Subcutaneous abdominal adipose tissue (tissue), 5 donors: ENCODE results near the gene FMN2.

Experiments
- H3K27ac ChIP-seq: one replicate; pipeline ENCODE4 v1.7.0; 2013; ENCODE audit warnings: low read depth, mild to moderate bottlenecking, inconsistent platforms, low read length, moderate library complexity
- H3K27me3 ChIP-seq, 5 donors: one replicate each; pipeline ENCODE4 v1.7.0; 2013; ENCODE audit warnings: low read length in 5 of 5, inconsistent platforms in 1 of 5; ENCODE audit not compliant: control insufficient read depth in 5 of 5, insufficient read depth in 4 of 5
- H3K36me3 ChIP-seq, 5 donors: one replicate each; pipeline ENCODE4 v1.7.0; 2013; ENCODE audit warnings: low read length in 5 of 5; ENCODE audit not compliant: control insufficient read depth in 5 of 5, insufficient read depth in 5 of 5
- H3K4me1 ChIP-seq, 5 donors: one replicate each; pipeline ENCODE4 v1.7.0; 2013; ENCODE audit warnings: low read length in 5 of 5, mild to moderate bottlenecking in 3 of 5, moderate library complexity in 1 of 5; ENCODE audit not compliant: control insufficient read depth in 5 of 5, insufficient read depth in 5 of 5
- H3K4me3 ChIP-seq, 5 donors: one replicate each; pipeline ENCODE4 v1.7.0; 2013; ENCODE audit warnings: low read length in 5 of 5, low read depth in 1 of 5
- H3K9ac ChIP-seq, 5 donors: one replicate each; pipeline ENCODE4 v1.7.0; 2013; ENCODE audit warnings: low read length in 5 of 5, mild to moderate bottlenecking in 4 of 5, moderate library complexity in 3 of 5
- H3K9me3 ChIP-seq, 5 donors: one replicate each; pipeline ENCODE4 v1.7.0; 2013; ENCODE audit warnings: low read length in 5 of 5; ENCODE audit not compliant: control insufficient read depth in 5 of 5
- donor health status: healthy.
- donor health status: healthy.
- donor health status: healthy.
- donor health status: healthy.
- donor health status: healthy.

The FMN2 gene

GRCh38 chr1:240394353-240394752 is 302.7 kb downstream of the FMN2 start:
- no peak overlapping the region for H3K9ac ChIP-seq
- no peak overlapping the region for H3K4me3 ChIP-seq

DNA sequence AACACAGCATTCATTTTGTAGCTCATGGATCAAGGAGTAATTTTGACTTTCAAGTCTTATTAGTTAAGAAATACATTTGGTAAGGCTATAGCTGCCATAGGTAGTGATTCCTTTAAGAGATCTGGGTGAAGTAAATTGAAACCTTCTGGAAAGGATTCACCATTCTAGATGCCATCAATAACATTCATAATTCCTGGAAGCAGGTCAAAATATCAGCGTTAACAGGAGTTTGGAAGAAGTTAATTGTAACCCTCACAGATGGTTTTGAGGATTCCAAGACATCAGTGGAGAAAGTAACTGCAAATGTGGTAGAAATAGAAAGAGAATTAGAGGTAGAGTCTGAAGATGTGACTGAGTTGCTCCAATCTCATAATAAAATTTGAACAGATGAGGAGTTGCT is 303.7 kb downstream of the FMN2 start:
- peaks cover 0 to 5% (median 2%) of the 10 kb centered on the region in 5 donors for H3K4me1 ChIP-seq
- H3K36me3 ChIP-seq, result no peaks in the 10 kb centered on the region
- H3K9me3 ChIP-seq, result no peaks in the 10 kb centered on the region
- H3K9ac ChIP-seq, result no peak overlapping the region
- no peak overlapping the region for H3K4me3 ChIP-seq
- no peak overlapping the region for H3K27ac ChIP-seq
- no peaks in the 10 kb centered on the region for H3K27me3 ChIP-seq

More at GRCh38 chr1:240394353-240394752, 302.7 kb downstream of the FMN2 start:
- H3K27me3 ChIP-seq, result no peaks in the 10 kb centered on the region
- H3K36me3 ChIP-seq, result no peaks in the 10 kb centered on the region
- H3K4me1 ChIP-seq, result peaks cover 0 to 5% (median 2%) of the 10 kb centered on the region in 5 donors
- H3K27ac ChIP-seq, result no peak overlapping the region
- no peaks in the 10 kb centered on the region for H3K9me3 ChIP-seq

- Histone ChIP-seq H3K9me3 (no peaks in the 10 kb centered on the region), H3K4me1 (peaks cover 0 to 15% (median 2%) of the 10 kb centered on the region in 5 donors), H3K9ac (no peak overlapping the region), H3K27ac (no peak overlapping the region), H3K4me3 (no peak overlapping the region), H3K27me3 (no peaks in the 10 kb centered on the region), H3K36me3 (no peaks in the 10 kb centered on the region)
Observed at GRCh38 chr1:240399381-240399780, 307.7 kb downstream of the FMN2 start.

- no peaks in the 10 kb centered on the region for H3K9me3 ChIP-seq
- H3K27me3 ChIP-seq, result no peaks in the 10 kb centered on the region
- H3K4me1 ChIP-seq, result peaks cover 0 to 12% (median 3%) of the 10 kb centered on the region in 5 donors
- H3K36me3 ChIP-seq, result no peaks in the 10 kb centered on the region
- H3K4me3 ChIP-seq, result no peak overlapping the region
- H3K27ac ChIP-seq, result no peak overlapping the region
- no peak overlapping the region for H3K9ac ChIP-seq
Observed at GRCh38 chr1:240401731-240402130, 310.0 kb downstream of the FMN2 start.

DNA sequence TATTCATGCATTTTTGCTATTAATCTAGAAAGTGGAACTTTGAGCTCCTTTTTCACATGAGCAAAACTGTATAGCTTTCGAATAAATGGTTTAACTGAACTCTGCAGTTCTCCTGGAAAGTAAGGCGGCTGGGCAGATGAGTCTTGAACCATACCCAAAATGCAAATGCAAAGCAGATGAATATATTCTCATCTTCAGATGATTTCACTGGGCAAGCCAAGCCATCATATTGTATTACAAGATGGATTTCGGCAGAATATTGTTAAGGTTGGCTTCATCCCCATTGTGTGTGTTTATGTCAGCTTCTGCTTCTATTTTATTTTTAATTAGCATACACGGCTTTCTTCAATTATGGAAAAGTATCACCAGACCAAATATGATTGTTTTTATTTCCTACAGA is 310.6 kb downstream of the FMN2 start:
- Histone ChIP-seq H3K36me3 (no peaks in the 10 kb centered on the region), H3K9ac (no peak overlapping the region), H3K4me3 (no peak overlapping the region), H3K27ac (no peak overlapping the region), H3K4me1 (peaks cover 0 to 12% (median 3%) of the 10 kb centered on the region in 5 donors), H3K27me3 (no peaks in the 10 kb centered on the region), H3K9me3 (no peaks in the 10 kb centered on the region)

GRCh38 chr1:240404286-240404685 is 312.6 kb downstream of the FMN2 start:
- Histone ChIP-seq H3K9ac (no peak overlapping the region), H3K27ac (no peak overlapping the region), H3K27me3 (no peaks in the 10 kb centered on the region), H3K4me3 (no peak overlapping the region), H3K9me3 (no peaks in the 10 kb centered on the region), H3K36me3 (no peaks in the 10 kb centered on the region), H3K4me1 (peaks cover 0 to 12% (median 3%) of the 10 kb centered on the region in 5 donors)

GRCh38 chr1:240405751-240406150 is 314.1 kb downstream of the FMN2 start:
- H3K36me3 ChIP-seq, result no peaks in the 10 kb centered on the region
- no peaks in the 10 kb centered on the region for H3K9me3 ChIP-seq
- H3K4me1 ChIP-seq, result peaks cover 0 to 12% (median 3%) of the 10 kb centered on the region in 5 donors
- no peak overlapping the region for H3K4me3 ChIP-seq
- no peak overlapping the region for H3K27ac ChIP-seq
- no peak overlapping the region for H3K9ac ChIP-seq
- H3K27me3 ChIP-seq, result no peaks in the 10 kb centered on the region

GRCh38 chr1:240407407-240407806 is 315.7 kb downstream of the FMN2 start:
- no peaks in the 10 kb centered on the region for H3K36me3 ChIP-seq
- H3K9ac ChIP-seq, result no peak overlapping the region
- H3K9me3 ChIP-seq, result no peaks in the 10 kb centered on the region
- H3K27me3 ChIP-seq, result no peaks in the 10 kb centered on the region
- H3K4me1 ChIP-seq, result peaks cover 0 to 12% (median 3%) of the 10 kb centered on the region in 5 donors
- no peak overlapping the region for H3K27ac ChIP-seq
- H3K4me3 ChIP-seq, result no peak overlapping the region

DNA sequence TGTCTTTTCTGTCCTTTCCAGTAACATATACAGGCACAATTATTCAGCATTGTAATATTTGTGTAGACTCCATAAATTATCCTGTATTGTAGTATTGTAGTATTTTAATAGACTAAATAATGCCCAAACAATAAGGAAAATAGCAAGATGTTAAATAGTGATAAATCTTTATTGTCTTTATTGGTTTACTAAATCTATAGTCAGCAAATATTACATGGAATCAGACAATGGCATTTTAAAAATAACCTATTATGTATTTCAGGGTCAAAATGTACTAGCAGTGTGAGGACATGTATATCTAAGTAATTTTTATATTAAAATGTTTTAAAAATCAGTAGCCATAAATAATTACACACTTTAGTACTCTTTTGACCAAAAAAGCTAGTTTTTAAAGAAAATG is 317.9 kb downstream of the FMN2 start:
- H3K27me3 ChIP-seq, result no peaks in the 10 kb centered on the region
- no peaks in the 10 kb centered on the region for H3K9me3 ChIP-seq
- H3K9ac ChIP-seq, result no peak overlapping the region
- no peak overlapping the region for H3K4me3 ChIP-seq
- no peaks in the 10 kb centered on the region for H3K36me3 ChIP-seq
- H3K27ac ChIP-seq, result no peak overlapping the region
- H3K4me1 ChIP-seq, result peaks cover 0 to 10% (median 5%) of the 10 kb centered on the region in 5 donors

GRCh38 chr1:240413732-240414131 is 322.0 kb downstream of the FMN2 start:
- Histone ChIP-seq H3K36me3 (no peaks in the 10 kb centered on the region), H3K9me3 (no peaks in the 10 kb centered on the region), H3K27ac (no peak overlapping the region)

GRCh38 chr1:240414237-240414636 is 322.6 kb downstream of the FMN2 start:
- no peak overlapping the region for H3K27ac ChIP-seq
- peaks cover 0 to 10% (median 5%) of the 10 kb centered on the region in 5 donors for H3K4me1 ChIP-seq
- H3K4me3 ChIP-seq, result no peak overlapping the region
- H3K36me3 ChIP-seq, result no peaks in the 10 kb centered on the region
- no peaks in the 10 kb centered on the region for H3K9me3 ChIP-seq
- H3K9ac ChIP-seq, result no peak overlapping the region
- no peaks in the 10 kb centered on the region for H3K27me3 ChIP-seq

More at GRCh38 chr1:240413732-240414131, 322.0 kb downstream of the FMN2 start:
- no peaks in the 10 kb centered on the region for H3K27me3 ChIP-seq
- H3K9ac ChIP-seq, result no peak overlapping the region
- no peak overlapping the region for H3K4me3 ChIP-seq
- H3K4me1 ChIP-seq, result peaks cover 0 to 10% (median 5%) of the 10 kb centered on the region in 5 donors
